IPS-20b (cell line): ENCODE measurements around the gene GRAP.
"Not testable (repeated sequence)": the region's sequence is repeated elsewhere in the genome, so short reads cannot be mapped to it uniquely, and the experiment has no call there.

Experiments used
- H3K27ac ChIP-seq: one replicate; pipeline ENCODE4 v1.5.1; 2013; ENCODE audit warnings: low read length
- H3K27me3 ChIP-seq: 2 replicates; pipeline ENCODE4 v1.6.1; 2013; ENCODE audit warnings: mild to moderate bottlenecking, low read length, inconsistent platforms; ENCODE audit not compliant: insufficient read depth
- H3K36me3 ChIP-seq: 2 replicates; pipeline ENCODE4 v1.6.1; 2013; ENCODE audit warnings: low read depth, mild to moderate bottlenecking, inconsistent platforms, low read length, moderate library complexity; ENCODE audit not compliant: insufficient read depth
- H3K4me1 ChIP-seq: 2 replicates; pipeline ENCODE4 v1.6.1; 2013; ENCODE audit warnings: mild to moderate bottlenecking, control low read depth, inconsistent platforms, low read length, moderate library complexity; ENCODE audit not compliant: insufficient read depth
- H3K4me3 ChIP-seq: 2 replicates; pipeline ENCODE4 v1.5.1; 2013; ENCODE audit warnings: mild to moderate bottlenecking, low read length, inconsistent platforms
- H3K9ac ChIP-seq: 2 replicates; pipeline ENCODE4 v1.6.1; 2013; ENCODE audit warnings: low read depth, mild to moderate bottlenecking, inconsistent platforms, low read length, moderate library complexity
- H3K9me3 ChIP-seq: 2 replicates; pipeline ENCODE4 v1.6.1; 2013; ENCODE audit warnings: mild to moderate bottlenecking, low read depth, low read length, inconsistent platforms; ENCODE audit not compliant: insufficient read depth

The GRAP gene

GRCh38 chr17:19046782-19047375 lies at the start of gene GRAP:
Gene GRAP (minus strand): TSS chr17:19046957. CDS start chr17:19046926, 31 bp downstream.
- H3K4me1 ChIP-seq, H3K9ac ChIP-seq, H3K4me3 ChIP-seq, H3K27ac ChIP-seq, H3K9me3 ChIP-seq, H3K27me3 ChIP-seq, H3K36me3 ChIP-seq: not testable (repeated sequence)

GRCh38 chr17:19093684-19094438 lies 47.1 kb upstream of the GRAP start:
- H3K9me3 ChIP-seq, H3K4me1 ChIP-seq, H3K27ac ChIP-seq, H3K36me3 ChIP-seq, H3K4me3 ChIP-seq, H3K9ac ChIP-seq, H3K27me3 ChIP-seq: not testable (repeated sequence)

GRCh38 chr17:19092737-19093683 lies 46.3 kb upstream of the GRAP start:
- H3K9ac ChIP-seq, H3K27me3 ChIP-seq, H3K36me3 ChIP-seq, H3K9me3 ChIP-seq, H3K27ac ChIP-seq, H3K4me3 ChIP-seq, H3K4me1 ChIP-seq: not testable (repeated sequence)

GRCh38 chr17:19090058-19090772 lies 43.5 kb upstream of the GRAP start:
- H3K4me3 ChIP-seq, H3K27ac ChIP-seq, H3K36me3 ChIP-seq, H3K9ac ChIP-seq, H3K9me3 ChIP-seq, H3K27me3 ChIP-seq, H3K4me1 ChIP-seq: not testable (repeated sequence)

GRCh38 chr17:19088804-19089685 lies 42.3 kb upstream of the GRAP start:
- not testable (repeated sequence) for H3K27me3 ChIP-seq, H3K4me3 ChIP-seq, H3K9ac ChIP-seq, H3K27ac ChIP-seq, H3K9me3 ChIP-seq, H3K4me1 ChIP-seq, H3K36me3 ChIP-seq

- H3K27me3 ChIP-seq, H3K4me3 ChIP-seq, H3K27ac ChIP-seq: not testable (repeated sequence)
Measured at GRCh38 chr17:19077386-19077785, 30.6 kb upstream of the GRAP start.

GRCh38 chr17:19076398-19077192 lies 29.8 kb upstream of the GRAP start:
- not testable (repeated sequence) for H3K9me3 ChIP-seq, H3K27ac ChIP-seq, H3K4me3 ChIP-seq, H3K9ac ChIP-seq, H3K27me3 ChIP-seq, H3K36me3 ChIP-seq, H3K4me1 ChIP-seq

More at GRCh38 chr17:19077386-19077785, 30.6 kb upstream of the GRAP start:
- H3K9me3 ChIP-seq, H3K4me1 ChIP-seq, H3K9ac ChIP-seq, H3K36me3 ChIP-seq: not testable (repeated sequence)

GRCh38 chr17:19070318-19071168 lies 23.8 kb upstream of the GRAP start:
- not testable (repeated sequence) for H3K27ac ChIP-seq

GRCh38 chr17:19064378-19064777 lies 17.6 kb upstream of the GRAP start:
- H3K9me3 ChIP-seq, H3K27ac ChIP-seq, H3K4me1 ChIP-seq, H3K4me3 ChIP-seq, H3K27me3 ChIP-seq, H3K36me3 ChIP-seq, H3K9ac ChIP-seq: not testable (repeated sequence)

More at GRCh38 chr17:19070318-19071168, 23.8 kb upstream of the GRAP start:
- not testable (repeated sequence) for H3K4me1 ChIP-seq, H3K36me3 ChIP-seq, H3K27me3 ChIP-seq, H3K4me3 ChIP-seq, H3K9me3 ChIP-seq, H3K9ac ChIP-seq
